ENCODE data around the gene QSOX2.

- TF ChIP-seq CTCF (IDR thresholded peaks at IDR 0.05) (no peak), EP300 (IDR thresholded peaks at IDR 0.05) (no peak), POLR2A (IDR thresholded peaks at IDR 0.05) (no peak), POLR2AphosphoS5 (IDR thresholded peaks at IDR 0.05) (no peak)
These were observed 20.3 kb downstream of the QSOX2 start for GRCh38 chr9:136225366-136225747.

All from upper lobe of left lung (tissue), 4 donors.